Measurements from ENCODE around the gene STPG1. TPM values are rescaled to one million over a fixed set of nuclear protein-coding genes. Genes with fewer than 3 reads are reported as not detected.

The STPG1 gene
- polyA plus RNA-seq, 1 donor from 2014 or later = 0.89 TPM

Other genes with a start within 250 kb of the STPG1 start
- 0.16 and 0.32 TPM in 2 replicates for gene IFNLR1, start 226.5 kb downstream of the STPG1 start, polyA plus RNA-seq
- gene GRHL3, start 94.4 kb downstream of the STPG1 start, polyA plus RNA-seq = not detected in 2 replicates
- 9.6 and 11.6 TPM in 2 replicates for gene NIPAL3, start 2.0 kb upstream of the STPG1 start, polyA plus RNA-seq
- gene RCAN3, start 89.1 kb upstream of the STPG1 start, polyA plus RNA-seq = 27.8 and 31.4 TPM in 2 replicates
- not detected in 2 replicates for gene NCMAP, start 142.3 kb upstream of the STPG1 start, polyA plus RNA-seq
- 37.1 and 38.7 TPM in 2 replicates for gene SRRM1, start 229.5 kb upstream of the STPG1 start, polyA plus RNA-seq

Data from neural cell (in vitro differentiated cells).